DOHH2 (cell line): Measurements from ENCODE around the gene SUGCT.
"Not testable (repeated sequence)": the region's sequence is repeated elsewhere in the genome, so short reads cannot be mapped to it uniquely, and the experiment has no call there.

ENCODE experiments used
- H3F3A ChIP-seq: fragments of 200-600 bp; sonication (generic), shearing (Covaris generic); 2 replicates; pipeline ENCODE4 v1.6.0; 2016; ENCODE audit warnings: antibody characterized with exemption, mild to moderate bottlenecking; ENCODE audit not compliant: control insufficient read depth, insufficient read depth
- H3K27ac ChIP-seq: fragments of 200-600 bp; sonication (generic); 2 replicates; pipeline ENCODE4 v1.5.1; 2014; ENCODE audit warnings: low read depth, mild to moderate bottlenecking, low read length, moderate library complexity
- H3K27me3 ChIP-seq: fragments of 200-600 bp; sonication (generic); 2 replicates; pipeline ENCODE4 v1.6.1; 2014; ENCODE audit warnings: mild to moderate bottlenecking, low read length, mixed read lengths; ENCODE audit not compliant: control insufficient read depth
- H3K36me3 ChIP-seq: fragments of 200-600 bp; sonication (generic); 2 replicates; pipeline ENCODE4 v1.6.1; 2014; ENCODE audit warnings: mild to moderate bottlenecking, low read length, moderate library complexity, mixed read lengths; ENCODE audit not compliant: control insufficient read depth
- H3K4me1 ChIP-seq: fragments of 200-600 bp; sonication (generic); 2 replicates; pipeline ENCODE4 v1.6.1; 2014; ENCODE audit warnings: mild to moderate bottlenecking, low read length, mixed read lengths; ENCODE audit not compliant: control insufficient read depth
- H3K4me2 ChIP-seq: fragments of 200-600 bp; sonication (generic); 2 replicates; pipeline ENCODE4 v1.6.0; 2014; ENCODE audit warnings: mild to moderate bottlenecking, low read length, moderate library complexity
- H3K4me3 ChIP-seq: fragments of 200-600 bp; sonication (generic); 2 replicates; pipeline ENCODE4 v1.5.1; 2014; ENCODE audit warnings: mild to moderate bottlenecking, low read length, mixed read lengths
- H3K79me2 ChIP-seq: fragments of 200-600 bp; sonication (generic); 2 replicates; pipeline ENCODE4 v1.6.1; 2014; ENCODE audit warnings: mild to moderate bottlenecking, low read length, mixed read lengths; ENCODE audit not compliant: control insufficient read depth
- H3K9me2 ChIP-seq: fragments of 200-600 bp; sonication (generic); replicated peaks from 2 replicates; pipeline ENCODE4 v1.6.1; 2014; ENCODE audit warnings: mild to moderate bottlenecking, low read length, mixed read lengths; ENCODE audit not compliant: control insufficient read depth
- H3K9me3 ChIP-seq: fragments of 200-600 bp; sonication (generic); 2 replicates; pipeline ENCODE4 v1.6.1; 2014; ENCODE audit warnings: antibody characterized with exemption, low read length, mixed read lengths; ENCODE audit not compliant: control insufficient read depth, insufficient read depth
- H4K20me1 ChIP-seq: fragments of 200-600 bp; sonication (generic); 2 replicates; pipeline ENCODE4 v1.6.0; 2014; ENCODE audit warnings: low read depth, mild to moderate bottlenecking, antibody characterized with exemption, low read length, moderate library complexity; ENCODE audit not compliant: control insufficient read depth, insufficient read depth
- EZH2phosphoT487 ChIP-seq: fragments of 200-600 bp; sonication (generic); IDR thresholded peaks from 2 replicates; pipeline ENCODE4 v1.6.1; 2017; ENCODE audit warnings: borderline replicate concordance, mild to moderate bottlenecking, antibody characterized with exemption, low read length, moderate library complexity, mixed read lengths
- TF ChIP-seq, protein P1 (sequence below): fragments of 200-600 bp; sonication (generic); IDR thresholded peaks from one replicate; pipeline ENCODE4 v1.5.1; 2014; ENCODE audit warnings: antibody characterized with exemption, mild to moderate bottlenecking, low read depth, low read length; ENCODE audit not compliant: poor library complexity, severe bottlenecking

Gene SUGCT

GRCh38 chr7:40412323-40412722 lies 277.5 kb downstream of the SUGCT start:
- no peaks in the 10 kb centered on the region for H3K9me2 ChIP-seq
- no peaks in the 10 kb centered on the region for H3K36me3 ChIP-seq
- H4K20me1 ChIP-seq = no peaks in the 10 kb centered on the region
- H3K4me3 ChIP-seq = no peak overlapping the region
- no peaks in the 10 kb centered on the region for H3K4me1 ChIP-seq
- no peaks in the 10 kb centered on the region for H3K79me2 ChIP-seq
- H3F3A ChIP-seq = no peaks in the 10 kb centered on the region
- no peaks in the 10 kb centered on the region for H3K9me3 ChIP-seq
- no peaks in the 10 kb centered on the region for H3K27me3 ChIP-seq
- no peak overlapping the region for H3K4me2 ChIP-seq
- TF ChIP-seq, protein P1, sequence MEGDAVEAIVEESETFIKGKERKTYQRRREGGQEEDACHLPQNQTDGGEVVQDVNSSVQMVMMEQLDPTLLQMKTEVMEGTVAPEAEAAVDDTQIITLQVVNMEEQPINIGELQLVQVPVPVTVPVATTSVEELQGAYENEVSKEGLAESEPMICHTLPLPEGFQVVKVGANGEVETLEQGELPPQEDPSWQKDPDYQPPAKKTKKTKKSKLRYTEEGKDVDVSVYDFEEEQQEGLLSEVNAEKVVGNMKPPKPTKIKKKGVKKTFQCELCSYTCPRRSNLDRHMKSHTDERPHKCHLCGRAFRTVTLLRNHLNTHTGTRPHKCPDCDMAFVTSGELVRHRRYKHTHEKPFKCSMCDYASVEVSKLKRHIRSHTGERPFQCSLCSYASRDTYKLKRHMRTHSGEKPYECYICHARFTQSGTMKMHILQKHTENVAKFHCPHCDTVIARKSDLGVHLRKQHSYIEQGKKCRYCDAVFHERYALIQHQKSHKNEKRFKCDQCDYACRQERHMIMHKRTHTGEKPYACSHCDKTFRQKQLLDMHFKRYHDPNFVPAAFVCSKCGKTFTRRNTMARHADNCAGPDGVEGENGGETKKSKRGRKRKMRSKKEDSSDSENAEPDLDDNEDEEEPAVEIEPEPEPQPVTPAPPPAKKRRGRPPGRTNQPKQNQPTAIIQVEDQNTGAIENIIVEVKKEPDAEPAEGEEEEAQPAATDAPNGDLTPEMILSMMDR = no peak
- TF ChIP-seq EZH2phosphoT487 = no peak
- H3K27ac ChIP-seq = no peak overlapping the region

- H3K4me1 ChIP-seq, H3K9me2 ChIP-seq, H3F3A ChIP-seq, H4K20me1 ChIP-seq, H3K27ac ChIP-seq, H3K4me3 ChIP-seq, H3K9me3 ChIP-seq, H3K27me3 ChIP-seq, H3K79me2 ChIP-seq, H3K36me3 ChIP-seq, H3K4me2 ChIP-seq: not testable (repeated sequence)
These were observed 279.9 kb downstream of the SUGCT start for GRCh38 chr7:40414704-40415103.

GRCh38 chr7:40418448-40418847 lies 283.6 kb downstream of the SUGCT start:
- Histone ChIP-seq H3K4me1 (no peaks in the 10 kb centered on the region), H3F3A (no peaks in the 10 kb centered on the region)

DNA sequence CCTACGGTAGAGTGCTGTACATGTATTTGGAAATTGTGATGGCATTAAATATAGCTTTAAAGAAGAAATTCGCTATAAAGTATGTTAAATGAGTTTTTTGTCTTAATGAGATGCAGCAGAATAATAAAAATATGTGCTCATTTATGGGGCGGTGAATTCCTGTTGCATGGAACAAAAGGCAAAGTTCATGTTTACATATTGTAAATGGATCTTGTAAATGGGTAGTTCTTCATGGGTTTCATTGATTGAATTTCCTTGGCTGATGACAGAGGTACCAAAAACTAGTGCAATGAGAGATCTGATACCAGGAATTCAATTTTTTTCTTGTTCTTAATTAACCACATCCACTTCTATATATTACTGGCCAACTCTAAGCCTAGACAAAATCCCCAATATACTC lies 284.2 kb downstream of the SUGCT start:
- H3K36me3 ChIP-seq = no peaks in the 10 kb centered on the region
- no peaks in the 10 kb centered on the region for H4K20me1 ChIP-seq
- no peaks in the 10 kb centered on the region for H3K4me1 ChIP-seq
- no peaks in the 10 kb centered on the region for H3K79me2 ChIP-seq
- H3K9me2 ChIP-seq = no peaks in the 10 kb centered on the region
- no peak overlapping the region for H3K4me3 ChIP-seq
- H3K9me3 ChIP-seq = no peaks in the 10 kb centered on the region
- no peaks in the 10 kb centered on the region for H3F3A ChIP-seq
- no peak overlapping the region for H3K4me2 ChIP-seq
- no peak for TF ChIP-seq EZH2phosphoT487
- TF ChIP-seq, protein P1 = no peak
- H3K27ac ChIP-seq = no peak overlapping the region
- no peaks in the 10 kb centered on the region for H3K27me3 ChIP-seq

More at GRCh38 chr7:40418448-40418847, 283.6 kb downstream of the SUGCT start:
- Histone ChIP-seq H3K27me3 (no peaks in the 10 kb centered on the region), H3K4me2 (no peak overlapping the region), H4K20me1 (no peaks in the 10 kb centered on the region), H3K79me2 (no peaks in the 10 kb centered on the region), H3K9me2 (no peaks in the 10 kb centered on the region), H3K27ac (no peak overlapping the region), H3K9me3 (no peaks in the 10 kb centered on the region), H3K36me3 (no peaks in the 10 kb centered on the region), H3K4me3 (no peak overlapping the region)
- TF ChIP-seq, protein P1 = no peak
- no peak for TF ChIP-seq EZH2phosphoT487
